Measurements from ENCODE around the gene RALA. TPM values are rescaled to one million over a fixed set of nuclear protein-coding genes. Genes with fewer than 3 reads are reported as not detected.

The RALA gene
- total RNA-seq, 2 experiments from 2014 or later: 22.3 to 32.9 TPM

GRCh38 chr7:39618868-39619267 lies 4.5 kb upstream of the RALA start:
- H3K4me3 Mint-ChIP-seq: no peak overlapping the region
- CTCF ChIA-PET: interaction anchor here (0.9 kb wide), 1 partner anchor 38 kb away, joined by 4 read pairs; no protein-coding TSS in a partner anchor
- DNase-seq (no peak), ATAC-seq (no peak)
- peaks cover 10% of the 10 kb centered on the region for H3K4me1 Mint-ChIP-seq
- H3K27ac Mint-ChIP-seq: no peak overlapping the region
- no peaks in the 10 kb centered on the region for H3K9me3 Mint-ChIP-seq (ENCODE audit: low read depth)
- H3K36me3 Mint-ChIP-seq: peaks cover 2% of the 10 kb centered on the region
- H3K27me3 Mint-ChIP-seq: peaks cover 15% of the 10 kb centered on the region

- H3K27me3 Mint-ChIP-seq: peaks cover 14% of the 10 kb centered on the region
- no peak for DNase-seq
- H3K4me1 Mint-ChIP-seq: peaks cover 23% of the 10 kb centered on the region
- CTCF ChIA-PET: interaction anchor here (1.3 kb wide), 1 partner anchor 40 kb away, joined by 9 read pairs; no protein-coding TSS in a partner anchor
- H3K27ac Mint-ChIP-seq: no peak overlapping the region
- no peak overlapping the region for H3K4me3 Mint-ChIP-seq
- H3K9me3 Mint-ChIP-seq (ENCODE audit: low read depth): no peaks in the 10 kb centered on the region
- no peak for ATAC-seq
- H3K36me3 Mint-ChIP-seq: peaks cover 2% of the 10 kb centered on the region
Measured at GRCh38 chr7:39620486-39620885, 2.9 kb upstream of the RALA start.

DNA sequence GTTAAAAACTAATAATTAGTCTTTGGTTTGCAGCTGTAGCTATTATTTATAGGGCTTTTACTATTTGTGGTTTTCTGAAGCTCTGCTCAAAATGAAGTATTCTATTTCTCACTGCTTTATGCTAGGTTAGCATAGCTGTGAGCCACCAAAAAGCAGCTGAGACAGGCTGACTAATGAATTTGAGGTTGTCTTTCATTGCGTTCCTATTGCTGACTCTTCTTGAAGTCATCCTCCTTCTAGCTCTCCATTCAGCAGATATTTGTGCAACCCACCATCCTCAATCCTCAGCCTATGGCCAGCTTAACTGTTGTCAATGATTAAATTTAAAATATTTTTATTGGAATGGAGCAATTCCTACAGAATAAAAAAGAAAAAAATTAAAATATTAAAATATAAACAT lies 2.1 kb upstream of the RALA start:
- H3K4me3 Mint-ChIP-seq: no peak overlapping the region
- ATAC-seq: no peak
- peaks cover 27% of the 10 kb centered on the region for H3K4me1 Mint-ChIP-seq

GRCh38 chr7:39621784-39622411 lies 1.5 kb upstream of the RALA start:
- ATAC-seq (no peak), DNase-seq (no peak)
- Mint-ChIP-seq H3K27ac (peak overlapping the region; percentile 45), H3K27me3 (peaks cover 2% of the 10 kb centered on the region), H3K4me3 (peak overlapping the region; percentile 92), H3K4me1 (peaks cover 30% of the 10 kb centered on the region), H3K9me3 (ENCODE audit: low read depth) (no peaks in the 10 kb centered on the region), H3K36me3 (peaks cover 2% of the 10 kb centered on the region)
- CTCF ChIA-PET: interaction anchor here (1.3 to 3.2 kb wide), 3 partner anchors 41 to 124 kb away, joined by 4 to 27 read pairs (median 9); no protein-coding TSS in a partner anchor

More for the DNA sequence above, 2.1 kb upstream of the RALA start:
- CTCF ChIA-PET: interaction anchor here (1.3 kb wide), 1 partner anchor 40 kb away, joined by 9 read pairs; no protein-coding TSS in a partner anchor
- H3K27ac Mint-ChIP-seq: no peak overlapping the region
- DNase-seq: no peak
- H3K36me3 Mint-ChIP-seq: peaks cover 2% of the 10 kb centered on the region
- H3K27me3 Mint-ChIP-seq: peaks cover 6% of the 10 kb centered on the region
- H3K9me3 Mint-ChIP-seq (ENCODE audit: low read depth): no peaks in the 10 kb centered on the region

DNA sequence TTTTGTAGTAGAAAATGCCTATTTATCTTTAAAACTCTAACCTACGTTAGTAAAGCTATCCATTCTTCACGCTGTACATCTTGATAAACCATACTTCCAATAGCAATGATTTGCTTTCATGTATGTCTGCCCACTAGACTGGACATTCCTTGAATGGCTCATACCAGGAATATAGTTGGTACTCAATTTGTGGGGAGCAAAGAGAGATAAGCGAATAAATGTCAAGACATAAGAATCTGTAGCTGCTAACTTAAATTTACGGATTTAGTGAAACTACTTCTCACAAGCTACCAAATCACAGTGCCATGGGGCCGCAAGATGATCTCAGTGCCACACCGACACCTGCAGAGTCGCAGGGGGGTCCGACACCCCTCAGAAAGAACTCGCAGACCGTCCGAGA lies 763 bp upstream of the RALA start:
- no peak for ATAC-seq
- Mint-ChIP-seq H3K9me3 (ENCODE audit: low read depth) (no peaks in the 10 kb centered on the region), H3K4me3 (peak overlapping the region; percentile 92), H3K4me1 (peaks cover 30% of the 10 kb centered on the region), H3K36me3 (peaks cover 2% of the 10 kb centered on the region), H3K27ac (peak overlapping the region; percentile 92), H3K27me3 (peaks cover 2% of the 10 kb centered on the region)
- CTCF ChIA-PET: interaction anchor here (1.2 to 3.2 kb wide), 5 partner anchors 13 to 123 kb away, joined by 3 to 27 read pairs (median 4); no protein-coding TSS in a partner anchor
- no peak for DNase-seq

DNA sequence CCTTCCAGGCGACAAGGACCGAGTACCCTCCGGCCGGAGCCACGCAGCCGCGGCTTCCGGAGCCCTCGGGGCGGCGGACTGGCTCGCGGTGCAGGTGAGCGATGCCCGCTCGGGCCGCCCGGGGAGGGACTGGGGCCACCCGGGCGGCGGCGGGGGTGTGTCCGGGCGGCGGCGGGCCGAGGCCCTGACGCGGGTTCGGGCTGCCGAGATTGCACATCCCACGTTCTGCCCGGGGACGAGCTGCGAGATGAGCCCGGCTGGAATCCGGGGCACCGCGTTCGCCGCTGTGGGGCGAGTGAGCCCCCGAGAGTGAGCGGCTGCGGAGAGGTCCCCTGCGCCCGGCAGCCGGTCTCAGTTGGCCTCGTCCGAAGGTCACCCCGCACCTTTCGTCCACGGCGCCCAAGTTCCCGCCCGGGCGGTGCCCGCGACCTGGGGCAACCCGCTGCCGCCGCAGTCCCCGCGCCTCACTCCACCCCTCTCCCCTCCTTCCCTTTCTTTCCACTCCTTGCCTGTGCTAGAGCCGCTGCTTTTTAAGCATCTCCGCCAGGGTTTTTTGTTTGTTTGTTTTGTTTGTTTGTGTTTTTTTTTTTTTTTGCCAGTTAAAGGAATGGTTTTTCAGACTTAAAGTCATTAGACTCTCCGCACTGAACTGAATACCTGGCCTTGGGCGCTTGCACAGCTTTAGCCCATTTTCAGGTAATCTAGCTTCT lies 515 bp downstream of the RALA start:
- ATAC-seq: peak; percentile 78
- no peaks in the 10 kb centered on the region for H3K9me3 Mint-ChIP-seq (ENCODE audit: low read depth)

DNA sequence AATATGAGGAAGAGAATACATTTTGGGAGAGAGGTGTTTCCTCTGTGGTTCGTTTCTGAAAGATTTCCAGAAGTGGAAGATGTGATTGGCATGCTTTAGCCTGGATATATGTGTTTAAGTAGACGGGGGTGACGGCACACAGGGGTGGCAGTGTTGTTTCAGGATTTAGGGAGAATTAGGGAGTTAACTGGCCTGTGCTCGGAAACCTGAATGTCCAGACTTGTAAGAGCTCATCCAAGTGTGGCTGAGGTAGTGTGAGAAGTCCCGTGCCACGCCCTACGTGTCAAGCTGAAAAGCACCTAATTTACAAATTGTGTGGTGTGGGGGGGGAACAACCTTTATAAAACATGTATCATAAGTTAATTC lies 1.1 kb downstream of the RALA start:
- peaks cover 8% of the 10 kb centered on the region for H3K36me3 Mint-ChIP-seq
- H3K4me1 Mint-ChIP-seq: peaks cover 38% of the 10 kb centered on the region
- H3K27ac Mint-ChIP-seq: peak overlapping the region; percentile 91
- ATAC-seq (no peak), DNase-seq (no peak)
- no peaks in the 10 kb centered on the region for H3K9me3 Mint-ChIP-seq (ENCODE audit: low read depth)
- H3K4me3 Mint-ChIP-seq: peak overlapping the region; percentile 92
- CTCF ChIA-PET: interaction anchor here (1.2 to 3.2 kb wide), 5 partner anchors 10 to 120 kb away, joined by 4 to 27 read pairs (median 5); no protein-coding TSS in a partner anchor
- H3K27me3 Mint-ChIP-seq: no peaks in the 10 kb centered on the region

More for the DNA sequence above, 515 bp downstream of the RALA start:
- Mint-ChIP-seq H3K4me3 (peak overlapping the region; percentile 92), H3K27ac (peak overlapping the region; percentile 92), H3K27me3 (peaks cover 2% of the 10 kb centered on the region), H3K4me1 (peaks cover 37% of the 10 kb centered on the region), H3K36me3 (peaks cover 6% of the 10 kb centered on the region)
- DNase-seq: no peak
- CTCF ChIA-PET: interaction anchor here (1.2 to 3.2 kb wide), 7 partner anchors 10 to 121 kb away, joined by 3 to 27 read pairs (median 4); no protein-coding TSS in a partner anchor

GRCh38 chr7:39624935-39625694 lies 1.7 kb downstream of the RALA start:
- Mint-ChIP-seq H3K4me1 (peaks cover 38% of the 10 kb centered on the region), H3K9me3 (ENCODE audit: low read depth) (no peaks in the 10 kb centered on the region), H3K27ac (no peak overlapping the region), H3K36me3 (peaks cover 11% of the 10 kb centered on the region), H3K4me3 (peak overlapping the region; percentile 92), H3K27me3 (no peaks in the 10 kb centered on the region)
- CTCF ChIA-PET: interaction anchor here (1.2 to 3.2 kb wide), 4 partner anchors 9 to 120 kb away, joined by 4 to 27 read pairs (median 4); no protein-coding TSS in a partner anchor
- ATAC-seq (no peak), DNase-seq (no peak)

GRCh38 chr7:39631736-39632308 lies 8.4 kb downstream of the RALA start:
- ATAC-seq (no peak), DNase-seq (no peak)
- no peaks in the 10 kb centered on the region for H3K27me3 Mint-ChIP-seq
- H3K9me3 Mint-ChIP-seq (ENCODE audit: low read depth): no peaks in the 10 kb centered on the region
- peaks cover 45% of the 10 kb centered on the region for H3K4me1 Mint-ChIP-seq
- H3K36me3 Mint-ChIP-seq: peaks cover 54% of the 10 kb centered on the region
- CTCF ChIA-PET: no interaction called here
- no peak overlapping the region for H3K27ac Mint-ChIP-seq
- no peak overlapping the region for H3K4me3 Mint-ChIP-seq

- H3K9me3 Mint-ChIP-seq (ENCODE audit: low read depth): no peaks in the 10 kb centered on the region
- DNase-seq: no peak
- CTCF ChIA-PET: interaction anchor here (1.0 to 1.1 kb wide), 2 partner anchors 9 to 44 kb away, joined by 3 to 4 read pairs; no protein-coding TSS in a partner anchor
- H3K36me3 Mint-ChIP-seq: peaks cover 59% of the 10 kb centered on the region
- peak overlapping the region; percentile 80 for H3K27ac Mint-ChIP-seq
- H3K27me3 Mint-ChIP-seq: no peaks in the 10 kb centered on the region
- no peak overlapping the region for H3K4me3 Mint-ChIP-seq
- H3K4me1 Mint-ChIP-seq: peaks cover 46% of the 10 kb centered on the region
- peak; percentile 51 for ATAC-seq
Measured at GRCh38 chr7:39633563-39634477, 10.4 kb downstream of the RALA start.

DNA sequence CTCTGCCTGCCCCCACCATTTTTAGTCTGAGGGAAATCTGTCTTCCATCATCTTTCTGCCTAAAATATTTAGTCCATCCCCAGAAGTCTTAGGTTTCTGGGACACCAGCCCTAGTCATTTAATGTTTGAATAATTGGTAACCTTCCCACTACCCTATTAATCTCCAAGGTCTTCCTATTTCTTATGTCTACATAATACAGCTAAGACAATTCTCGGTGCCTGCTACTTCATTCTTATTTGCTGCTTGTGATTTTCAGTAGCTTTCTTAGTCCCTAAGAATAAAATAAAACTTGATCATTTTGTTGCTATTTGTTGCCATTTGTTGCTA lies 11.1 kb downstream of the RALA start:
- Mint-ChIP-seq H3K27ac (peak overlapping the region; percentile 80), H3K9me3 (ENCODE audit: low read depth) (no peaks in the 10 kb centered on the region), H3K36me3 (peaks cover 58% of the 10 kb centered on the region), H3K4me3 (no peak overlapping the region), H3K4me1 (peaks cover 45% of the 10 kb centered on the region), H3K27me3 (no peaks in the 10 kb centered on the region)
- no peak for ATAC-seq
- CTCF ChIA-PET: interaction anchor here (1.0 to 1.1 kb wide), 2 partner anchors 10 to 45 kb away, joined by 3 to 4 read pairs; no protein-coding TSS in a partner anchor
- no peak for DNase-seq

- Mint-ChIP-seq H3K4me1 (peaks cover 48% of the 10 kb centered on the region), H3K27me3 (no peaks in the 10 kb centered on the region), H3K9me3 (ENCODE audit: low read depth) (no peaks in the 10 kb centered on the region), H3K27ac (no peak overlapping the region), H3K4me3 (no peak overlapping the region), H3K36me3 (peaks cover 43% of the 10 kb centered on the region)
- DNase-seq (no peak), ATAC-seq (no peak)
- CTCF ChIA-PET: interaction anchor here (1.0 to 1.2 kb wide), 2 partner anchors 14 to 109 kb away, joined by 3 to 4 read pairs; partner anchors contain the start of gene RALA
Measured at GRCh38 chr7:39637400-39637799, 14.0 kb downstream of the RALA start.

All from activated CD8-positive, alpha-beta memory T cell treated with anti-CD3 and anti-CD28 coated beads, Interleukin-2, amount 10 ng/mL, durations not matched to agents 7 days and 5 days (primary cell).